ENCODE data around the gene PTS.
A peak's percentile ranks its signal among the peaks of the same experiment; 100 is the strongest.

PTS gene

GRCh38 chr11:112219476-112220232 is 6.6 kb upstream of the PTS start:
- TF ChIP-seq CTCF (IDR thresholded peaks at IDR 0.05; ENCODE audit: low read depth, low read length), result peak; percentile 68
- in situ Hi-C loops (cut with HindIII; ENCODE audit: low sequenced_read_pairs), result no loop called here
- no peak overlapping the region for H3K4me3 ChIP-seq (ENCODE audit: low read depth, low read length)
- peak; percentile 79 for DNase-seq (ENCODE audit: low read depth, low spot score)

GRCh38 chr11:112221274-112221835 is 4.9 kb upstream of the PTS start:
- DNase-seq (ENCODE audit: low read depth, low spot score), result no peak
- in situ Hi-C loops (cut with HindIII; ENCODE audit: low sequenced_read_pairs), result no loop called here
- H3K4me3 ChIP-seq (ENCODE audit: low read depth, low read length), result no peak overlapping the region
- TF ChIP-seq CTCF (IDR thresholded peaks at IDR 0.05; ENCODE audit: low read depth, low read length), result no peak

- in situ Hi-C loops (cut with HindIII; ENCODE audit: low sequenced_read_pairs), result no loop called here
- H3K4me3 ChIP-seq (ENCODE audit: low read depth, low read length), result no peak overlapping the region
- no peak for TF ChIP-seq CTCF (IDR thresholded peaks at IDR 0.05; ENCODE audit: low read depth, low read length)
- DNase-seq (ENCODE audit: low read depth, low spot score), result no peak
These were observed 3.9 kb upstream of the PTS start for GRCh38 chr11:112222303-112222702.

- no peak for TF ChIP-seq CTCF (IDR thresholded peaks at IDR 0.05; ENCODE audit: low read depth, low read length)
- H3K4me3 ChIP-seq (ENCODE audit: low read depth, low read length), result no peak overlapping the region
- in situ Hi-C loops (cut with HindIII; ENCODE audit: low sequenced_read_pairs), result no loop called here
- no peak for DNase-seq (ENCODE audit: low read depth, low spot score)
These were observed 3.1 kb upstream of the PTS start for GRCh38 chr11:112223121-112223520.

GRCh38 chr11:112223754-112224532 is 2.3 kb upstream of the PTS start:
- DNase-seq (ENCODE audit: low read depth, low spot score), result no peak

GRCh38 chr11:112225753-112226061 is 521 bp upstream of the PTS start:
- in situ Hi-C loops (cut with HindIII; ENCODE audit: low sequenced_read_pairs), result no loop called here
- H3K4me3 ChIP-seq (ENCODE audit: low read depth, low read length), result peak overlapping the region; percentile 77
- no peak for DNase-seq (ENCODE audit: low read depth, low spot score)

More at GRCh38 chr11:112223754-112224532, 2.3 kb upstream of the PTS start:
- in situ Hi-C loops (cut with HindIII; ENCODE audit: low sequenced_read_pairs), result no loop called here
- no peak overlapping the region for H3K4me3 ChIP-seq (ENCODE audit: low read depth, low read length)
- TF ChIP-seq CTCF (IDR thresholded peaks at IDR 0.05; ENCODE audit: low read depth, low read length), result no peak

More at GRCh38 chr11:112225753-112226061, 521 bp upstream of the PTS start:
- TF ChIP-seq CTCF (IDR thresholded peaks at IDR 0.05; ENCODE audit: low read depth, low read length), result no peak

Measured in astrocyte of the spinal cord (primary cell).